ENCODE measurements around the gene PLEKHG3.

- TF ChIP-seq, protein P1, sequence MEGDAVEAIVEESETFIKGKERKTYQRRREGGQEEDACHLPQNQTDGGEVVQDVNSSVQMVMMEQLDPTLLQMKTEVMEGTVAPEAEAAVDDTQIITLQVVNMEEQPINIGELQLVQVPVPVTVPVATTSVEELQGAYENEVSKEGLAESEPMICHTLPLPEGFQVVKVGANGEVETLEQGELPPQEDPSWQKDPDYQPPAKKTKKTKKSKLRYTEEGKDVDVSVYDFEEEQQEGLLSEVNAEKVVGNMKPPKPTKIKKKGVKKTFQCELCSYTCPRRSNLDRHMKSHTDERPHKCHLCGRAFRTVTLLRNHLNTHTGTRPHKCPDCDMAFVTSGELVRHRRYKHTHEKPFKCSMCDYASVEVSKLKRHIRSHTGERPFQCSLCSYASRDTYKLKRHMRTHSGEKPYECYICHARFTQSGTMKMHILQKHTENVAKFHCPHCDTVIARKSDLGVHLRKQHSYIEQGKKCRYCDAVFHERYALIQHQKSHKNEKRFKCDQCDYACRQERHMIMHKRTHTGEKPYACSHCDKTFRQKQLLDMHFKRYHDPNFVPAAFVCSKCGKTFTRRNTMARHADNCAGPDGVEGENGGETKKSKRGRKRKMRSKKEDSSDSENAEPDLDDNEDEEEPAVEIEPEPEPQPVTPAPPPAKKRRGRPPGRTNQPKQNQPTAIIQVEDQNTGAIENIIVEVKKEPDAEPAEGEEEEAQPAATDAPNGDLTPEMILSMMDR (IDR thresholded peaks at IDR 0.05), result no peak
- TF ChIP-seq EZH2 (IDR thresholded peaks at IDR 0.05), result no peak
Measured at GRCh38 chr14:64754685-64755084, 50.5 kb downstream of the PLEKHG3 start.

Measured in neural progenitor cell (in vitro differentiated cells).